ENCODE measurements around the gene SLC12A7. TPM values are rescaled to one million over a fixed set of nuclear protein-coding genes. Genes with fewer than 3 reads are reported as not detected.

Gene SLC12A7
- total and polyA plus RNA-seq, 2 of the 13 experiments (the other 11 are each of a cell fraction or from before 2014, with no cell fraction given): 14.0 to 18.5 TPM

DNA sequence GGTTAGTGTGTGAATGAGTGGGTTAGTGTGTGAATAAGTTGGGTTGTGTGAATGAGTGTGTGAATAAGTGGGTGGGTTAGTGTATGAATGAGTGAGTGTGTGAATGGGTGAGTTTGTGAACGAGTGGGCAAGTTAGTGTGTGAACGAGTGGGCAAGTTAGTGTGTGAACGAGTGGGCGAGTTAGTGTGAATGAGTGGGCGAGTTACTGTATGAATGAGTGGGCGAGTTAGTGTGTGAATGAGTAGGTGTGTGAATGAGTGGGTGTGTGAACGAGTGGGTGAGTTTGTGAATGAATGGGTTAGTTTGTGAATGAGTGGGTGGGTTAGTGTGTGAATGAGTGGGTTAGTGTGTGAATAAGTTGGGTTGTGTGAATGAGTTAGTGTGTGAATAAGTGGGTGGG lies 68.5 kb downstream of the SLC12A7 start:
- no peaks in the 10 kb centered on the region for H4K20me1 ChIP-seq (ENCODE audit: insufficient read depth, low read length)
- H3K4me3 ChIP-seq (replicated peaks in 1 of 3; ENCODE audit: insufficient read depth in 1 of 3, low read depth in 2 of 3, low read length in 3 of 3): no peak overlapping the region
- H3K4me1 ChIP-seq (ENCODE audit: insufficient read depth, low read length): no peaks in the 10 kb centered on the region
- BruUV-seq (replicated peaks): no TSS peak
- WGBS (ENCODE audit: low lambda C conversion rate): 41% methylated on average over 7 of the region's 7 CpGs
- H3K9ac ChIP-seq (ENCODE audit: insufficient read depth, low read depth, low read length): no peak overlapping the region
- H3K79me2 ChIP-seq (ENCODE audit: insufficient read depth, low read length): no peaks in the 10 kb centered on the region
- TF ChIP-seq, protein P1, sequence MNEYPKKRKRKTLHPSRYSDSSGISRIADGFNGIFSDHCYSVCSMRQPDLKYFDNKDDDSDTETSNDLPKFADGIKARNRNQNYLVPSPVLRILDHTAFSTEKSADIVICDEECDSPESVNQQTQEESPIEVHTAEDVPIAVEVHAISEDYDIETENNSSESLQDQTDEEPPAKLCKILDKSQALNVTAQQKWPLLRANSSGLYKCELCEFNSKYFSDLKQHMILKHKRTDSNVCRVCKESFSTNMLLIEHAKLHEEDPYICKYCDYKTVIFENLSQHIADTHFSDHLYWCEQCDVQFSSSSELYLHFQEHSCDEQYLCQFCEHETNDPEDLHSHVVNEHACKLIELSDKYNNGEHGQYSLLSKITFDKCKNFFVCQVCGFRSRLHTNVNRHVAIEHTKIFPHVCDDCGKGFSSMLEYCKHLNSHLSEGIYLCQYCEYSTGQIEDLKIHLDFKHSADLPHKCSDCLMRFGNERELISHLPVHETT (CRISPR knock-in tag; conservative IDR thresholded peaks at IDR 0.05): no peak
- TF ChIP-seq, protein P2, sequence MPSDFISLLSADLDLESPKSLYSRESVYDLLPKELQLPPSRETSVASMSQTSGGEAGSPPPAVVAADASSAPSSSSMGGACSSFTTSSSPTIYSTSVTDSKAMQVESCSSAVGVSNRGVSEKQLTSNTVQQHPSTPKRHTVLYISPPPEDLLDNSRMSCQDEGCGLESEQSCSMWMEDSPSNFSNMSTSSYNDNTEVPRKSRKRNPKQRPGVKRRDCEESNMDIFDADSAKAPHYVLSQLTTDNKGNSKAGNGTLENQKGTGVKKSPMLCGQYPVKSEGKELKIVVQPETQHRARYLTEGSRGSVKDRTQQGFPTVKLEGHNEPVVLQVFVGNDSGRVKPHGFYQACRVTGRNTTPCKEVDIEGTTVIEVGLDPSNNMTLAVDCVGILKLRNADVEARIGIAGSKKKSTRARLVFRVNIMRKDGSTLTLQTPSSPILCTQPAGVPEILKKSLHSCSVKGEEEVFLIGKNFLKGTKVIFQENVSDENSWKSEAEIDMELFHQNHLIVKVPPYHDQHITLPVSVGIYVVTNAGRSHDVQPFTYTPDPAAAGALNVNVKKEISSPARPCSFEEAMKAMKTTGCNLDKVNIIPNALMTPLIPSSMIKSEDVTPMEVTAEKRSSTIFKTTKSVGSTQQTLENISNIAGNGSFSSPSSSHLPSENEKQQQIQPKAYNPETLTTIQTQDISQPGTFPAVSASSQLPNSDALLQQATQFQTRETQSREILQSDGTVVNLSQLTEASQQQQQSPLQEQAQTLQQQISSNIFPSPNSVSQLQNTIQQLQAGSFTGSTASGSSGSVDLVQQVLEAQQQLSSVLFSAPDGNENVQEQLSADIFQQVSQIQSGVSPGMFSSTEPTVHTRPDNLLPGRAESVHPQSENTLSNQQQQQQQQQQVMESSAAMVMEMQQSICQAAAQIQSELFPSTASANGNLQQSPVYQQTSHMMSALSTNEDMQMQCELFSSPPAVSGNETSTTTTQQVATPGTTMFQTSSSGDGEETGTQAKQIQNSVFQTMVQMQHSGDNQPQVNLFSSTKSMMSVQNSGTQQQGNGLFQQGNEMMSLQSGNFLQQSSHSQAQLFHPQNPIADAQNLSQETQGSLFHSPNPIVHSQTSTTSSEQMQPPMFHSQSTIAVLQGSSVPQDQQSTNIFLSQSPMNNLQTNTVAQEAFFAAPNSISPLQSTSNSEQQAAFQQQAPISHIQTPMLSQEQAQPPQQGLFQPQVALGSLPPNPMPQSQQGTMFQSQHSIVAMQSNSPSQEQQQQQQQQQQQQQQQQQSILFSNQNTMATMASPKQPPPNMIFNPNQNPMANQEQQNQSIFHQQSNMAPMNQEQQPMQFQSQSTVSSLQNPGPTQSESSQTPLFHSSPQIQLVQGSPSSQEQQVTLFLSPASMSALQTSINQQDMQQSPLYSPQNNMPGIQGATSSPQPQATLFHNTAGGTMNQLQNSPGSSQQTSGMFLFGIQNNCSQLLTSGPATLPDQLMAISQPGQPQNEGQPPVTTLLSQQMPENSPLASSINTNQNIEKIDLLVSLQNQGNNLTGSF (CRISPR knock-in tag; IDR thresholded peaks at IDR 0.05): no peak
- no peak for TF ChIP-seq ZFP1 (CRISPR knock-in tag; IDR thresholded peaks at IDR 0.05)
- H3K27me3 ChIP-seq (ENCODE audit: control insufficient read depth in 1 of 2, insufficient read depth in 2 of 2, low read length in 2 of 2): 0 out of 5 replicates have a peak, but pooled peaks cover 0 to 1% of the 10 kb centered on the region in 2 experiments
- ATAC-seq: no peak
- CTCF ChIA-PET (ENCODE audit: low intra/inter-chr PET ratio, low total read pairs): no interaction called here
- no peaks in the 10 kb centered on the region for H3K9me3 ChIP-seq (ENCODE audit: low read length)
- POLR2A ChIA-PET: no interaction called here
- H3K27ac ChIP-seq (ENCODE audit: extremely low read length, insufficient read depth, low read length): no peak overlapping the region
- H2AFZ ChIP-seq (ENCODE audit: low read length): no peak overlapping the region
- intact Hi-C loops (cut with micrococcal nuclease; ENCODE audit: unreplicated experiment) (no loop called here), in situ Hi-C loops (cut with HindIII; ENCODE audit: extremely low pct_ligation_motif_present, low pct_unique_long_range_greater_than_20kb) (no loop called here)
- no peak for DNase-seq (ENCODE audit: low spot score)
- H3K36me3 ChIP-seq (replicated peaks in 1 of 2; ENCODE audit: control insufficient read depth in 1 of 2, insufficient read depth in 2 of 2, low read length in 2 of 2): no peaks in the 10 kb centered on the region
- FAIRE-seq: no peak
- H3K4me2 ChIP-seq (ENCODE audit: low read depth, low read length): no peak overlapping the region
